ENCODE measurements around the gene TAC3. TPM values are rescaled to one million over a fixed set of nuclear protein-coding genes. Genes with fewer than 3 reads are reported as not detected.
A peak's percentile ranks its signal among the peaks of the same experiment; 100 is the strongest.

Gene TAC3
- total RNA-seq, 4 donors from 2014 or later: not detected

DNA sequence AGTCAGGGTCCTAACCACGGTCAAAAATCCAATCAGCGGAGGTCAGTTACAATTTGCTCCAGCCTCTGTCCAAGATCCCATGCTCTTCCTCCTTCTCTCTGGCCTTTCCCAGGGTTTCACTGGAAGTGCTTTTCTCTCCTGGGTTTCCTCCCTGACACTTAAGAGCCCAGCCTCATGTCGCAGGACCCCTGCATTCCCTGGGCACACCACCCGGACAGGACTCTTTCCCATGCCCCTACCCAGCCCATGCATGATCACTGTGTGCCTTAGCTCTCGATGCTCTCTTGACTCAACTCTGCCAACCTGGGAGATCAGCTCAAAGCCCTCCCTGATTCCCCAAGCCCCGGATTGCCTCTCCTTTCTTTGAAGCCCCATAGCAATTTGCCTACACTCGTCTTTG lies 15.5 kb upstream of the TAC3 start:
- Histone ChIP-seq H3K27ac (peak overlapping the region in 2 of 4 donors; percentile 34 to 58), H3K9me3 (no peaks in the 10 kb centered on the region), H3K36me3 (no peaks in the 10 kb centered on the region), H3K4me1 (peaks cover 0 to 25% (median 7%) of the 10 kb centered on the region in 3 donors), H3K27me3 (no peaks in the 10 kb centered on the region), H3K4me3 (no peak overlapping the region)
- TF ChIP-seq, protein P1, sequence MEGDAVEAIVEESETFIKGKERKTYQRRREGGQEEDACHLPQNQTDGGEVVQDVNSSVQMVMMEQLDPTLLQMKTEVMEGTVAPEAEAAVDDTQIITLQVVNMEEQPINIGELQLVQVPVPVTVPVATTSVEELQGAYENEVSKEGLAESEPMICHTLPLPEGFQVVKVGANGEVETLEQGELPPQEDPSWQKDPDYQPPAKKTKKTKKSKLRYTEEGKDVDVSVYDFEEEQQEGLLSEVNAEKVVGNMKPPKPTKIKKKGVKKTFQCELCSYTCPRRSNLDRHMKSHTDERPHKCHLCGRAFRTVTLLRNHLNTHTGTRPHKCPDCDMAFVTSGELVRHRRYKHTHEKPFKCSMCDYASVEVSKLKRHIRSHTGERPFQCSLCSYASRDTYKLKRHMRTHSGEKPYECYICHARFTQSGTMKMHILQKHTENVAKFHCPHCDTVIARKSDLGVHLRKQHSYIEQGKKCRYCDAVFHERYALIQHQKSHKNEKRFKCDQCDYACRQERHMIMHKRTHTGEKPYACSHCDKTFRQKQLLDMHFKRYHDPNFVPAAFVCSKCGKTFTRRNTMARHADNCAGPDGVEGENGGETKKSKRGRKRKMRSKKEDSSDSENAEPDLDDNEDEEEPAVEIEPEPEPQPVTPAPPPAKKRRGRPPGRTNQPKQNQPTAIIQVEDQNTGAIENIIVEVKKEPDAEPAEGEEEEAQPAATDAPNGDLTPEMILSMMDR (IDR thresholded peaks at IDR 0.05): no peak
- TF ChIP-seq POLR2A (IDR thresholded peaks at IDR 0.05): no peak
- no peak for DNase-seq
- intact Hi-C loops (cut with DNase I): no loop called here
- WGBS, 2 donors: 67 to 77% methylated on average over 7 of the region's 7 CpGs

DNA sequence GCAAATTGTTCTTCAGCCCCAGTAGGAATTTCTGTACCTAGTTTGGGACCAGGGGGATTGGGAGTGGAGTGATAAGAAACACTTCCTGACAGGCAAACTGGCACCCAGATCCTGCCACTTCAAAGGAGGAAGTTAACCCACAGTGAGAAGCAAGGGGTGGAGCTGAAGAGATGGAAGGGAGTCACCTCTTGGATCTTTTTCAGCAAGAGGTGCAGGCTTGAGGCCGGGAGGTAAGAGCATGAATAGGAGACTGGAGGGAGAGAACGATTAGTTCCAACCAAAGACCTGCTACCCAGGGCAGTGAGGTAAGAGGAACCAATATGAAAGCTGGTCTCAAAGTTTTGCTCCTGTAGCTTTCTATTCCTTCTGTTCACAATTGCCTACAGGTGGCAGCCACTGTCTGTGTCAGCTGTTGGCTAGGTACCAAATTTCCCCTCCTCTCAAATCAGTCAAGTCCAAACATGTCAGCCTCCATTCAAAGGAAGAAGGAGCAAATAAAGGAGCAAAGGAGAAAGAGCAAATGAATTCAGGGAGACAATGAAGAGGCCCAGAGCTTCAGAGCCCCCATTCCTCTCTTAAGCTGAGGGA lies 14.9 kb upstream of the TAC3 start:
- TF ChIP-seq, protein P1 (IDR thresholded peaks at IDR 0.05): peak in 1 of 6 experiments; percentile 8
- TF ChIP-seq POLR2A (IDR thresholded peaks at IDR 0.05): no peak
- no peak for DNase-seq
- Histone ChIP-seq H3K9me3 (no peaks in the 10 kb centered on the region), H3K27me3 (peaks cover 0 to 4% (median 0%) of the 10 kb centered on the region in 4 donors), H3K27ac (peak overlapping the region in 3 of 4 donors; percentile 34 to 58 (median 54)), H3K36me3 (no peaks in the 10 kb centered on the region), H3K4me3 (no peak overlapping the region), H3K4me1 (peaks cover 0 to 25% (median 7%) of the 10 kb centered on the region in 3 donors)
- 4 to 15% methylated on average over 2 of the region's 2 CpGs for WGBS, 2 donors
- intact Hi-C loops (cut with DNase I): no loop called here

DNA sequence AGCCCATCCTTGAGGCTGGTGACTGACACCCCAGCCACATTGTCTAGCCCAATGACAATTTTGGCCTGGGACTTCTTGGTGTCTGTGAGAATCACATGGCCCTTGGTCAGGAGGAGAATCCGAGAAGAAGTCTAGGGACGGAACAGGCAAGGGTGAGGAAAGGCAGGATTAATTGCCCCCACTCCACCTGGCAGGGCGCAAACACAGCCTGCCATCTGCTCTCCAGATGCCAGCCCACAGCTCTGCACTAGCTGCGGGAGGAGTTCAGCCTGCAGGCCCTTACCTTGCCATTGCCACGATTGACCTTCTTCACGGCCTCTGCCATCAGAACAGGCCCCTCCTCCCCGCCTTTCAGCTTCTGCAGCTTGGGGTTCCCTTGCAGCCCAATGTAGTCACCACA lies 13.1 kb upstream of the TAC3 start:
- no peak for DNase-seq
- 89 to 94% methylated on average over 3 to 6 of the region's 7 CpGs for WGBS, 2 donors
- no peak overlapping the region for H3K27ac ChIP-seq
- H3K27me3 ChIP-seq: peaks cover 0 to 4% (median 0%) of the 10 kb centered on the region in 4 donors
- no peaks in the 10 kb centered on the region for H3K36me3 ChIP-seq
- no peak for TF ChIP-seq POLR2A (IDR thresholded peaks at IDR 0.05)
- TF ChIP-seq, protein P1 (IDR thresholded peaks at IDR 0.05): no peak
- no peak overlapping the region for H3K4me3 ChIP-seq
- intact Hi-C loops (cut with DNase I): no loop called here
- no peaks in the 10 kb centered on the region for H3K9me3 ChIP-seq
- H3K4me1 ChIP-seq: peaks cover 0 to 25% (median 7%) of the 10 kb centered on the region in 3 donors

DNA sequence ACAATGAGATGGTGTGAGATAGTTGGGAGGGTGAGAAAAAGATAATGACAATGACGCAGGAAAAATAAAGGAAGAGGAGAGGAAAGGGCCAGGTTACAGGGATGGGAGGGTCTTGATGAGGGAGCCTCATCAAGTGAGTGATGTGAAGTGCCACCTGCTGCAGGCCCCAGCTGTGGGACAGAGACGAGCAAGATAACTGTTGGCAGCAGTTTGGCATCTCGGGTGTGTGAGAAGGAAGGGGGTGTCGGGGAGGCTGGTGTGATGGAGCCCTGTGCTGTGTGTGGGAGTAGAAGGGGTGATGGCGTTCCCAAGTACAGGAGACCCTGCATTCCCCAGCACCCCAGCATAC lies 11.4 kb upstream of the TAC3 start:
- H3K36me3 ChIP-seq: no peaks in the 10 kb centered on the region
- 72 to 79% methylated on average over 5 of the region's 5 CpGs for WGBS, 2 donors
- no peak overlapping the region for H3K4me3 ChIP-seq
- no peak for DNase-seq
- intact Hi-C loops (cut with DNase I): no loop called here
- no peaks in the 10 kb centered on the region for H3K9me3 ChIP-seq
- H3K27ac ChIP-seq: no peak overlapping the region
- no peak for TF ChIP-seq POLR2A (IDR thresholded peaks at IDR 0.05)
- TF ChIP-seq, protein P1 (IDR thresholded peaks at IDR 0.05): no peak
- H3K27me3 ChIP-seq: peaks cover 0 to 4% (median 0%) of the 10 kb centered on the region in 4 donors
- peaks cover 0 to 19% (median 7%) of the 10 kb centered on the region in 3 donors for H3K4me1 ChIP-seq

DNA sequence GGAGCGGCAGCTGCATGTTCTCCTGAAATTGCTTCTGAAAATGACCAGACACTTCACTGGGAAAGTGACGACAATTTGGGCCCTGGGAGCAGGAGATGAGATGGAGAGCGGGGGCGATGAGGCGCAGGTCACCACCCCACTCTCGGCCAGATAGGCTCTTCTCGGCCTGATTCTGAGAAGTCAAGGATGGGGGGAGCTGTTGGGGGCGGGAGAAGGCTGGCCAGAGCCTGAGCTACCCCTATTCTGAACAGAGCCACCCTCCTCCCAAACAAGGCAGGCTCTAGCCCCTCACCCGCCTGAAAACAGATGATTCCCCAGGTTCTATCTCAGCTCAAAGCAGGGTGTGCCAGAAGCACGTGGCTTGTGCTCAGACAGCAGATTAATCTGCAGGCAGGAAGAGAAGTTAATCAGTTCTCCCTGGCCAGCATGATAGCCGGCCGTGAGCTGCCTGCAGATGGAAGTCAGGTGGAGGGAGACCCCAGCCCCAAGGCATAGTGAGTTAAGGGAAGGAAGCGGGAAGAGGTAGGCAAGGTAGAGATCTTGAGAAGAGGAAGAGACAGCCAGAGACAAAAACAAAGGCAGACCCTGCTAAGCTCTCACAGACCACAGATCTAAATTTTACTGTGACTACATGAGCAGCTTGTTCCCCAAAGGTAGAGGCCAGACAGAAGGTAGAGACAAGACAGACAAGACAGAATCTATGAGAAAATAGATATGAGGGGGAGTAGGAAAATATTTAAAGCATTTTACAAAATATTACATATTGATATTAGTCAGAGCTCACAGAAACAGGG lies 10.9 kb upstream of the TAC3 start:
- Histone ChIP-seq H3K27me3 (peaks cover 0 to 4% (median 0%) of the 10 kb centered on the region in 4 donors), H3K4me3 (no peak overlapping the region), H3K36me3 (no peaks in the 10 kb centered on the region), H3K4me1 (peaks cover 0 to 16% (median 7%) of the 10 kb centered on the region in 3 donors), H3K27ac (no peak overlapping the region), H3K9me3 (no peaks in the 10 kb centered on the region)
- no peak for DNase-seq
- 77 to 84% methylated on average over 7 to 8 of the region's 13 CpGs for WGBS, 2 donors
- intact Hi-C loops (cut with DNase I): no loop called here
- TF ChIP-seq POLR2A (IDR thresholded peaks at IDR 0.05): no peak
- TF ChIP-seq, protein P1 (IDR thresholded peaks at IDR 0.05): no peak
